ENCODE measurements around the gene KLRF1.
A peak's percentile ranks its signal among the peaks of the same experiment; 100 is the strongest.

Gene KLRF1

DNA sequence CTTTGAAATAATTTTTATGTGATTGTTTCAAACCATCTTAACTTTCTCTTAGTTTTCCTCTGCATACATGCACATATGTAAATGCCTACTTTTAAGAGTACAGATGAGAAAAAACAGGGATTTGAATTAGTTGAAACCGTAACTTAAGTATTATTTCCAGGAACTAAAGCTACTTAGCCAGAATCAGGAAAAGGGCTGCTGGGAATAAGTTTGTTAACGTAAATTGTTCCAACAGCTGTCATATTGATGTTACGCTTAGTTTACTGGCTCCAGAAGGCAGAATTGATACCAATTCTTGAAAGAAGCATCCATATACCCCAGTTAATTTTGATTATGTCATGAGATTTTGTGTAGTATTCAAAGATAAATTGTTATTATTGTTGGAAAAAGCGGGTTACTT is 17.9 kb upstream of the KLRF1 start:
- DNase-seq, result no peak

DNA sequence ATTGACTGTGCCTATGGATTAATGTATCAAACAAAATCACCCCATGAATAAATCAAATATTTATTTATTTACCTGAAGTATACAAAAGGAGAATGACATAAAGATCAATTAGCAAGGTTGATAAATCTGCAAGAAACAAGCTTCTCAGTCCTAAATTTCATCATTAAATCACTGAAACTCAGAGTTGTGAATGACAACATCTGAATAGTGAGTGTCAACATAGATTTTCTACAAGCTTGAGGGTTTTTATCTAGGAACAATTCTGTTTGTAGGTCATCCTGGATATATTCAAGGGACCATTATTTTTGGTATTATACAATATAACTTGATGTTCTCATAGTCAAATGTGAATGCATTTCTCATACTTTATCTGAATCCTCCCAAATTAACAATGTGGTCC is 17.4 kb upstream of the KLRF1 start:
- DNase-seq, result no peak

DNA sequence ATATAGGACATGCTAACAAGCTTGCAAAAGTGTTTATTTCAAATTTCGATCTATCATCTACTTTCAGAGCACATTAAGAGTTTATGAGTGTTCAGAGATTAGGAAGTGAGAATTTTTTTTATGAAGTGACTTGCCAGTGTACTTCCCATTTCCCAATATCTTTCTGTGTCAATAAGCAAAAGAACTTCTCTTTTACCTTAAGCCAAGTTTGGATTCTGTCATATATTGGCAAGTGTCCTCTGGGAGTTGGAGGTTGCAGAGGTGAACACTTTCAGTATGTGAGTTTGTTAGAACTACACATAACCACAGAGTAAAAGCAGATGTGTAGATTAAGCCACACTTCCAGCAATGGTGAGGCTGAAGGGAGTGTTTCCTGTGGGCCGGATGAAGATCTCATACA is 16.6 kb upstream of the KLRF1 start:
- no peak for DNase-seq

DNA sequence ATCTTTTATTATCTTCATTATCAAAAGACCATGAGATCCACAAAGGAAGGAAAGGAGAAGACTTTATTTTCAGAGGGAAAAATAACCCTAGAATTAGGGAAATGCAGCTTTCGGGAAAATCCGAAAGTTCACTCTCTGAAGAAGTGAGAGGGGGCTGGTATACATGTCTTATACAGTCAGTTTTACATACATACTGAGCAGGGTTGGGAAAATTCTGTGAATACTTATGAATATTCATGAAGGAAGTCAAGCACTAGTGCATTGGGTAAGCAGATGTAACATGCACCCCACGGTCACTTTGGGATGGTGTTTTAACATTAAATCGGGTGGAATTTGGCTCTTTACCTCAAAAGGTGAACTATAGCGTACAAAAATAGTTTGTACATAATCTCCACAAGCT is 15.7 kb upstream of the KLRF1 start:
- DNase-seq, result no peak

DNA sequence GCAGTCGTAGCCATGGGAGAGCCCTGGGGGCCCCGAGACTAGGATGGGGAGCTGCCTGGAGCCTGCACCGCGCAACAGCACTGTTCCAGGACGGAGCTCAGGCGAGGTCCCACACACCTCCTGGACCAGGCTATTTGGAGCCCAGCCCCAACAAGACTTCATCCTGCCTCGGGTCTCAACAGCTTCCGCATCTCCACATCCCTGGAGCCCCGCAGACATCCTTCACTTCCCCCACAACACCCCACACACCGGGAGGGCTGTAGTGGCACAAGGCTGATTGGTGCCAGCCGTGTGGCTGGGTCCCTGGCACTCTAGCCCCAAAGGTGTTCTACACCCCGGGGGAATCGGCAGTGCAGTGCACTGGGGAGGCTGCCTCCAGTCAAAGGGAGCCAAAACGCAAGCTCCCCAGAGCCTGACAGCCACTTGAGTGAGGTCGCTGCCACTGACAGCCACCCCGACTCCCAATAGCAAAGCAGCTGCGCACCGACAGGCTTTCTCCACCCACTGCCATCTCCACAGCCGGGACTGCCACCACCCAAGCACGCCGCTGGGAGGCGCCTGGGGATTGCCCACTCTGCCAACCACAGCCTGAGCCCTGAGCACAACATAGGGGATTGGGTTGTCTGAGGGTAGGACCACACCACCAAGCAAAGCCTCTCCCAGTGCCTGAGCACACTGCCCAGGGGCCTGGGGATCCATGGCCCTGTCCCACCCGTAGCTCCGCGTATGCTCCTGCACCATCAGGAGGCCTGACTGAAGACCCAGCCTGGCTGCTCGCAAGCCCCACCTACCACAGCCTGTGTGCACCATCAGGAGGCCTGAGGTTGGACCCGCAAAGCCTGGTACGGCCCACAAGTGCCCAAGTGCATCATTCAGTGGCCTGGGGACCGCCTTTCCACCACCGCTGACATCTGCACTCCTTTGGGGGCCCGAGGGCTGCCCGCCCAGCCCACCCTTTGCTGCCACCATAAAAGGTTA is 13.2 kb upstream of the KLRF1 start:
- DNase-seq, result peak; percentile 91

DNA sequence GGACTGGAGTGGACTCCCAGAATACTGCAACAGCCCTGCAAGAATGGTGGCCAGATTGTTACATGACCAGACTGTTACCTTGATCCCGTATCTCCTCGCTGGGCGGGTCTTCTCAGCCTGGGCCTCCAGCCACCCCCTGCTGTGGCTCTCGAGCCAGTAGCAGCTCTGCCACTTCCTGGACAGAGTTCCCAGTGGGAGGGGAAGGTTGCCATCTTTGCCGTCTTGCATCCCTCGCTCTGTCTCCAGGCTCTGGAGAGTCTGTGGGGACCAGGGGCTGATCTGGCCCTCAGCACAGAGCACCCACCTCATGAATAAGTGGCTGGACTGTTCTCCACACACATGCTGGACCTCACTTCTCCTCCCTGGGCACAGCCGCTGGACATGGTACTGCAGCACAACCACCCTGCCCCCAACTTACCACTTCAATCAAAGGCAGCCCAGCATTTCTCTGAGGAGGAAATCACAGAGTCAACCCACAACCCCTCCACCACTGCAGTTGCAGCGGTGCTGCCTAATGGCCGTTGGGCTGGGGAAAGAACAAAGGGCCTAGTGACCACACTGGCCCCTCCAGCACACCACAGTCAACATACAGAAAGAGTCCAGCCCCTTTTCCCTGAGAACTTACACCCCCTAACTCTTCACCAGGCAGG is 6.9 kb upstream of the KLRF1 start:
- DNase-seq, result no peak

DNA sequence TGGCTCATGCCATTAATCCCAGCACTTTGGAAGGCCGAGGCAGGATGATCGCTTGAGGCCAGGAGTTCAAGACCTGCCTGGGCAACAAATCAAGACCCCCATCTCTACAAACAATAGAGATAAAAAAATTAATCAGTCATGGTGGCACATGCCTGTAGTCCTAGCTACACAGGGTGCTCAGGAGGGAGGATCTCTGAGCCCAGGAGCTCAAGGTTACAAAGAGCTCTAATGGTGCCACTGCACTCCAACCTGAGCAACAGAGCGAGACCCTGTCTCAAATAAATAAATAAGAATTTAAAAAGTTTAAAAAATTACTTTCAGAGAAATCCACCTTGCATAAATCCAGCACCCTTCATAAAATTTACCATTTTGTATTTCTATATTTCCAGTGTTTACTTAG is 2.2 kb downstream of the KLRF1 start:
- no peak for DNase-seq

DNA sequence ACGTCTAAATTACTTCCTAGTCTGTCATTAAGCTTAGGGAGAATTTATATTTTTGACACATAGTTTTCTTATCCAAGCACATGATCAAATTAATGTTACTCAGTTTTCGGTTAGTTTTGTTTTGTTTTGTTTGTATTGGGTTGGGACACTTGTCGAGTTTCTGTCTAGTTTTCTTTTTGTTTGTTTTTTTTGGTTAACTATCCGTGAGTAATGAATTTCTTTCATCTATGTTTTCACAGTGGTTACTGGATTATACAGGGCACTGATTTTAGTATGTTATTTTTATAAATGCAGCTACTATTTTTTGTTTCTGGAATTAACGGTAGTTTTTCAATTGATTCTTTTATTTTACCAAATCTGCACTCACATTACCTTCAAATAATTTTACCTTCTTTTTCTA is 2.7 kb downstream of the KLRF1 start:
- no peak for DNase-seq

DNA sequence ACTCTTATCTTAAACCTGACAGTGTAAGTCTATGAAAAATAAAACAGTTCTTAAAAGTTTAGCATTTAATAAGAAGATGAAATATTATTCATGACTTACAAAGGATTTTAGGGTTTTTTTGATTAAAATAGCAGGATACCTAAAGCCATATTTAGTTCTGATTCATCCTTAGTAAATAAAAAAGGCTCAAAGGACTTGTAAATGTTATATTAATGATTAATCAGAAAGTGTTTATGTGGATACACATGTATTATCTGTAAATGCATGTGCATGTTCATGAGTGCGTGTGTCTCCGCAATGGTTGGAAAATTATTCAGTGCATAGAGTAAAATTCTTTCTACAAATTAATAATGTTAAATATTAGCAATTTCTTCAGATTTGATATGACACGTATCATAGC is 4.4 kb downstream of the KLRF1 start:
- no peak for DNase-seq

DNA sequence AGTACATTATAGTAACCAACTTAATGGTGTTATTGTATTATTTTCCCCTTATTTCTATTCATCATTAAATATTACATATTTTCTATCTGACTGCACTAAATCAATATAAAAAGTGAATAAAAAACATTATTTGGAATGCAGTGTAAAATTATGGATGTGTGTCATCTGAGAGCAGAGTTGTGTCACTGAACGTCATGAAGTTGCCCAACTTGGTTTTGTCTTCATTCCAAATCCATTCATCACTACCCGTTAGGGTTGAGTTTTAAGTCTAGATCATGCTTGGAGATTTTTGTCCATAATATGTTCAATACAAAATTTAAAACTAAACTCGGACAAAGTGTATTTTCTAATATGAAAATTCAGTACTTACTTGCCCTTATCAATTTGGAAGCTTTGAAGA is 16.1 kb downstream of the KLRF1 start:
- no peak for DNase-seq

DNA sequence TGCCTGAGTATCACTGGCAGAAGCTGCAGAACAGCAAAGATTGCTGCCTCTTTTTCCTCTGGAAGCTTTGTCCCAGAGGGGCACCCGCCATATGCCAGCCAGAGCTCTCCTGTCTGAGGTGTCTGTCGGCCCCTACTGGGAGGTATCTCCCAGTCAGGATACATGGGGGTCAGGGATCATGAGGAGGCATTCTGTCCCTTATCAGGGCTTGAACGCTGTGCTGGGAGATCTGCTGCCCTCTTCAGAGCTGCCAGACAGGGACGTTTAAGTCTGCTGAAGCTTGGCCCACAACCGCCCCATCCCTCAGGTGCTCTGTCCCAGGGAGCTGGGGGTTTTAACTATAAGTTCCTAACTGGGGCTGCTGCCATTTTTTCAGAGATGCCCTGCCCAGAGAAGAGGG is 21.6 kb downstream of the KLRF1 start:
- DNase-seq, result no peak

DNA sequence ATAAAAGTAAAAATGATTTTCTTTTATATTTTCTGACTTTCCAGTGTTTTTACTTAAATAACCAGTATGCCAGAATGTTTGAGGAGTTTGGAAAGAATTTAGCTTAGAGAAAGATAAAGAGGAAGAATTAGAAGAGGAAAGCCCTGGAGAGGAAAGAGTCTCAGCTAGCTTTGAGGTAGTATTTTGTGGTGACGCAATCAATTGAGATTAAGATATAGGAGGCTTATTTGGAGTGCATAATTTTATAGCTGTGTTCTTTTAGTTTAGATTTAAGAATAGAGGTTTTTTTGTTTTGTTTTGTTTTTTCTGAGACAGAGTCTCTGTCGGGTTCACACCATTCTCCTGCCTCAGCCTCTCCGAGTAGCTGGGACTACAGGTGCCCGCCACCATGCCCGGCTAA is 23.8 kb downstream of the KLRF1 start:
- no peak for DNase-seq

DNA sequence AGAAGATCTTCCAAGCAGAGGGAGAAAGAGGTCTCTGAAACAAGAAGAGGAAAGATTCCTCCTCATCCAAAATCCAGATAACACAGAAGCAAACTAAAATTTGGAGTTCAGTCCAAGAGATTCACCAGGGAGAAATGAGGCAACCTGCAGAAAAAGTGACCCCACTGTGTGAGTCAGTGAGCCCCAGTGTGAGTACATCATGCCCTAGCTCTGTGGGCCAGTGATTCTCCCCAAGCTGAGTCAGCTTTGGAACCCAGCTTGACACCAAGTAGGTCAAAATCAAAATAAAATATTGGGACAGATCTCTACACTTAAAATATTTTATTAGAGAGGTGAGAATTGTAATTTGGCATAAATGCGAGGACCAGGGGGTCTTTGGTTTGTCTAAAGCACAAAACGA is 24.6 kb downstream of the KLRF1 start:
- no peak for DNase-seq

DNA sequence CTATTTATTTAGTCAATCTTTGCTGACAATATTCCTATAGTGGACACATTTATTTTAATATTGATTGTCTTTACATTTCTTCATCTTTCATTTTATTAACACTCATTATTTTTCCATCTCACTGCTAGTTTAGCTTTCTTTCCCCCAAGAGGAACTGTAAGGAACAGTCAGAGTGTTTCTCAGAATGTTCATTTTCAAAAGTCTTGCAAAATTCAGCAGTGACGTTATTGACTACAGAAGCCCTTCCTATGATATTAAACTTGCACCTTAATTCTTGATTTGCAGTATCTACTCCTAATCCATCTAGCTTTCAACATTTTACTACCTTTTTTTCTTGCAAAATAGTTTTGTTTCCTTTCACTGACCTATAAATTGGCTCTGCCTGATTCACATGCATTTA is 28.9 kb downstream of the KLRF1 start:
- no peak for DNase-seq

DNA sequence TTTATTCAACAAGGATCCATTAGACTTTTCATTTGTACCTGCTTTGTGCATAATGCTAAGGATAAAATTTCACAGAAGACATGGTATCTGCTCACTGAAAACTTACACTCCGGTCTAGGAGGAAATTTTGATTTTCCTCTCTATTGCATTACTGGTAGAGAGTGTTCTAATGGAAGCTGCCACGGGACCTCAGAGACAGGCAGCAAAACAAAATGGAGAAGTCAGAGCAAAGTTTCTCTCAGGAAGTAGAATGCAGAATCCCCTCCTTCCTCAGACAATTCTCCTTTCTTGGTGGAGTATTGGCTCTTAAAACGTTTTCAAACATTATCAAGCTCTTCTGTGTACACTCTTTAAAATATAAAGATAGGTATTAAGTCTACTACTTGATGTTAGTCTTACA is 29.6 kb downstream of the KLRF1 start:
- no peak for DNase-seq

DNA sequence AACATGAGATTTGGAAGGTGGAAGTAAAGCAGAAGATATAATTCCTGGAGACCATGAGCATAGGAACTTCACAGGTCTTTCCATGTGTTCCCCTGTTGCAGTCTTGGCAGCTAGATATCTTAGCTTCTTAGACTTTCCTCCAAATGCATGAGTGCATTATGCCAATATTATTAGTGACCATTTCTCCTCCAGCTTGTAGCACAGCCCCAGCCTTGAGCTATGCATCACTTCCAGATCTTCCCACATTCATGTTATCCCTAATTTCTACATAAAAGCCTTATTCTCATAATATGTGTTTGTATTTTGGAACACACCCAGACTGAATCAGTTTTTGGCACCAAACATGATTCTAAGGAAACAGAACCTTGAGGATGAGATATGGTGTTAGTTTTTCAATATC is 30.9 kb downstream of the KLRF1 start:
- DNase-seq, result no peak

DNA sequence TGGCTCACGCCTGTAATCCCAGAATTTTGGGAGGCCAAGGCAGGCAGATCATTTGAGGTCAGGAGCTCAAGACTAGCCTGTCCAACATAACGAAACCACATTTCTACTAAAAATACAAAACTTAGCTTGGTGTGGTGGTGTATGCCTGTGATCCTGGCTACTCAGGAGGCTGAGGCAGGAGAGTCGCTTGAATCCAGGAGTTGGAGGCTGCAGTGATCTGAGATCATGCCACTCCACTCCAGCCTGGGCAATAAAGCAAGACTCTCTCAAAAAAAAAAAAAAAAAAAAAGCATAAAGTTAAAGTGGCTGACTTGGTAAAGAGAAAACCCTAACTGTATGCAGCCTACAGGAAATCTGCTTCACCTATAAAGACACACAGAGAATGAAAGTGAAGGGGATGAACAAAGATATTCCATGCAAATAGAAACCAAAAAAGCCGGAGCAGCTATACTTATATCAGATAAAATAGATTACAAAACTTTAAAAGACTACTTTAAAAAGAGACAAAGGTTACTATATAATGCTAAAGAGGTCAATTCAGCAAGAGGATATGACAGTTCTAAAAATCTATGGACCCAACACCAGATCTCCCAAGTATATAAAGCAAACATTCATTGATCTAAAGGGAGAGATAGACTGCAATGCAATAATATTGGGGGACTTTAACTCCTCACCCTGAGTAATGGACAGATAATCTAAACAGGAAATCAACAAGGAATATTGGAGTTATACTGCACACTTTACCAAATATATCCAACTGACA is 37.8 kb downstream of the KLRF1 start:
- DNase-seq, result no peak

DNA sequence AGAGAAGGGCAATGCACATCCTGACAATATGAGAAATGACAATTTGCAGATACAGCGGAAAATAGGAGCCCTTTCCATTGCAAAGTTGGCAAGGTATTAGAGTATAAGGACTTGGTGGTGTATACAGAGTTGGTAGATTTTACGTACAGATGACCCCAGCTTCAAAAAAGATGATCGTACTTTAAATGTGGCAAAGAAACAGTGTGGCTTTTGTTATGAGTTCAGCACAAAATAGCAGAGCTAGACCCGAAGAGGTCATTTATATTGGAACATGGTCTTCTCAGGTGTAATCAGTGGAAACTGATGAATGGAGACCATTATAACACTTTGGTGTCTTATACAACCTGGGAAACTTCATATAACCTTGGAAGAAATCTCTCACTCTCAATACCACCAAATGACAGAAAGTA is 39.6 kb downstream of the KLRF1 start:
- no peak for DNase-seq

DNA sequence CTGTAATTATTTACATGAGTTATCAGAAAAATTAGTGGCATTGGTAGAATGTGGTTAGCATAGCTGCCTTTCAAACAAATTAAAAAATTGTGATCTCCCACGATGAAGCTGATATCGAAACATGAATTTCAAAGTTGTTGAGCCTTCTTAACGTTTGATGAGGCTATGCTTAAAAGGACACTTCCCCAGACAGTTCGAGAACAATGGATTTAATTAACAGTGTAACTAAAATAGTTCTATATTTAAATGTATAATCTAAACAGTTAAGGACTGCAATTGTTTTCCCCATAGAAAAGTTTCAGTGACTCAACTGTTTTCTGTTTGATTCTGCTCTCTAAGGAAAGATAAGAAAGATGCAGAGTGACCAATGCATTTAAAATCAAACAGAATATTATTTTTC is 40.2 kb downstream of the KLRF1 start:
- DNase-seq, result no peak

DNA sequence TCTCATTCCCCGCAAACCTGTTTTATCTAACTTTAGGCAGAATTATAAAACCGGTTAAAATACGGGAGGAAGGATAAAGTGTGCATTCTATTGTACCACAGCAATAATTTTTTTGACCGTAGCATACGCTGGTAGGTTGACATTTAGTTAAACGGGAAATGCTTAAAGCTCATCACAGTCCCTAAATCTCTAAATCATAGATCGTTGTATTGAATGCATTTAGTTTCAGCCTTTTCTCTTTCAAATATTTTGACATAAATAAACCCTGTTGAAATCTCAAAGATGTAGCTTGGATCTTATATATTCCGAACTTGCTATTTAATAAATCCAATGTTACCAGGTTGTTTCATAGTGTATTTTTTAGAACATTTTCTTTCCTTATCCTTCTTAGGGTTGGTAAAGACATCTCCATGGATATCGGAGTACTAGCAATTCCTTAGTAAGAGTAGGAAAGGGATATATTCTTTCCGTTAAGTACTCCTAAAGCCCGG is 41.1 kb downstream of the KLRF1 start:
- DNase-seq, result no peak

DNA sequence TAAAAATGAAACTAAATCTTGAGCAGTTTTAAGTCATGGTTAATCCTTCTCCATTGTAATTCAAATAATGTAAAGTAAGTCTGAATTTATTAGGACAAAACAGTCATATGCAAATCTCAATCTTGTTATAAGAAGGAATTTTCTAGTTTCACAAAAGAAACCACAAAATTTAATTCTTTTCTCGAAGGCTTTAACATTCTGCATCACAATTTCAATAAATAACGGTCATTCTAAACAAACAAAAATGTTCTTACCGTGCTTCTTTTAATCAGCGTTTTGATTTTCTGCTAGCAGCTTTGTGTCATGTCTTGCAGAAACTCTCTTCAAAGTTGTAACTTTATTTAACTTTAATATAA is 41.6 kb downstream of the KLRF1 start:
- DNase-seq, result no peak

DNA sequence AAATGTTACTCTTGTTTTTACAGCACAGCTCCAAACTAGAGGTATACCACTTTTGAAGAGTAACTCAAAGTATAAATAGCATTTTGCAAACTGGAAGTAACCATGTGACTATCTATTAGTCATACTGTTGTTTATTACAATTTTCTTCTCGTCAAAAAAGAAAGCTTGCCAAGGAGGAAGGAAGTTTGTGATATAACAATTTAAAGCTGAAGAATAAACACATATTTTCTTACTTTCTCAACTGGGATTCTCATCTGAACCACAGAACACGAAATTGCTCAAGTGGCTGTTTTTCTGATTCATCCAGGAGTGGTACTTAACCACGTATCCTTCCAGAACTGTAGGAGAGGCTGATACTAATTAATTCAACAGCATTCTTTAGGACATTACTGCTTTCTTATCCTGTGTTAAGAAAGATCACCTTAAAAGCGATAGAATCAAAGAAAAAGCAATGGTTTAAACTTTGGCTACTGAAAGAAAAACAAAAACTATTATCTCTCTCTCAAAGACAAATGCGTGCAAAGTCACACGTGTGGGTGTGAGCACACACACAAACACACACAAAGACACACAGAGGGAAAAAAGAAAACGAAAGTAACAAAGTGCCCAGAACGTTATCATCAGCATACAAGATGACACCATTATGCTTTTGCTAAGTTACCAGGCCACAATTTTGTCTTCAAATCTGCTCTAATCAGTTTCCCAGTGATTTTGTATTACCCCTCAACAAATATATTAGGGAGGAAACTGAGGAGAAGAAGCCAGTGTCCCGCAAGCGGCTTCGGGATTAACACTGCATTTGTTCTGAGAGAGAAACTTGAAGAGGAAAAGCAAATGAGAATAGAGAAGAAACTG is 42.3 kb downstream of the KLRF1 start, which contains the start of gene CLEC2B:
CLEC2B (minus strand) TSS at position 48 of the 855 bp plus-strand sequence.
- DNase-seq, result peak; percentile 14

All from activated naive CD4-positive, alpha-beta T cell treated with Interleukin-2 at 50 U/mL for 16 hours (primary cell).